Middle frontal gyrus (tissue), 1 donor: ENCODE measurements around the gene H2BK1.

Experiments
- DNase-seq: peaks from one replicate; pipeline ENCODE4 v3.0.0-alpha.2; 2015; ENCODE audit warnings: low spot score; ENCODE audit errors: extremely low spot score

Gene H2BK1

DNA sequence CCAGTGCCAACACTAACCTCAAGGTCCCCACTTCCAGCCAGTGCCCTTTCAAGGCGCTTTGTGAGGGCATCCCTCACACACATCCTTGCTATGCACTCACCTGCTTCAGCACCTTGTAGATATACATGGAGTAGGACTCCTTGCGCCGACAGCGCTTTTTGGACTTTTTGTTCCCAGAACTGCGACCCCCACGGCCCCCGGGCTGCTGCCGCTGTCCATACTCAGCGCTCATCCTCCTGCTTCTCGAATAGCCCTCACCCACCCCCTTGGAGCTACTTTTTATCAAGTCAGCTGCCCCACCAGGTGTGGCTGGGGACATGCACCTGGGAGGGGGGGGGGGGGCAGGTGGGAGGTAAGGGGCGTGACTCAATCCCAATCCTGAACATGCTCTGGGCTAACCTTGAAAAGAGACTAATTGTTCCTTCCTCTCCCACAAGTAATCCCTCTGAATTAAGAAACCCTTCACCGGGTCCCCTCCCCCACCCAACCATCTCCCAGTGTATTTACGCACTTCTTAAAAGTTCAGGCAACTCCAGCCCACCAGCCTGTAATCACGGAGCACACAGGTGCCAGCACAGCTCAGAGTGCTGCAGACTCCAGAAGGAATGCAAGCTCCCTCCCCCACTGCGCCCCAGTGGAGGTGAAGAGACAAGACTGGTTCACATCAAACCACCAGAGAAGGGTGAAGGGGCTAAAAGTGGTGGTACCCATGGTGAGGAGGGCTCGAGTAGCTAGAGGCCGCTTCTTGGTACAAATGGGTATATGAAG, at the start of gene H2BK1:
Gene H2BK1 (minus strand): TSS at position 402 of the 768 bp plus-strand sequence. CDS start 170 bp downstream, at position 232.
- DNase-seq = no peak

DNA sequence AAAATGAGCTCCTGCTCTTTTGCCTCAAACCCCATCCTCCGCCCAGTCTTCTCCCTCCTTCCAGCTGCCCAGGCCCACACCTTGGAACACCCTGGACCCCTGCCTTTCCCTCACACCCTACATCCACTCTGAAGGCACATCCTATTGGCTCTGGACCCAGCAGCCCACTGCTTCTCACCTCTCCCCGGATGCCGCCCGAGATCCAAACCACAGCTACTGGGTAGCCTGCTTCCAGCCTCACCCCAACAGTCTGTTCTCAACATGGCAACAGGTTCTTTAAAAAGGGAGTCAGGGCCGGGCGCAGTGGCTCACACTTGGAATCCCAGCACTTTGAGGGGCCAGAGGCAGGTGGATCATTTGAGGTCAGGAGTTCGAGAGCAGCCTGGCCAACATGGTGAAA, 47.7 kb upstream of the H2BK1 start:
- DNase-seq = no peak

DNA sequence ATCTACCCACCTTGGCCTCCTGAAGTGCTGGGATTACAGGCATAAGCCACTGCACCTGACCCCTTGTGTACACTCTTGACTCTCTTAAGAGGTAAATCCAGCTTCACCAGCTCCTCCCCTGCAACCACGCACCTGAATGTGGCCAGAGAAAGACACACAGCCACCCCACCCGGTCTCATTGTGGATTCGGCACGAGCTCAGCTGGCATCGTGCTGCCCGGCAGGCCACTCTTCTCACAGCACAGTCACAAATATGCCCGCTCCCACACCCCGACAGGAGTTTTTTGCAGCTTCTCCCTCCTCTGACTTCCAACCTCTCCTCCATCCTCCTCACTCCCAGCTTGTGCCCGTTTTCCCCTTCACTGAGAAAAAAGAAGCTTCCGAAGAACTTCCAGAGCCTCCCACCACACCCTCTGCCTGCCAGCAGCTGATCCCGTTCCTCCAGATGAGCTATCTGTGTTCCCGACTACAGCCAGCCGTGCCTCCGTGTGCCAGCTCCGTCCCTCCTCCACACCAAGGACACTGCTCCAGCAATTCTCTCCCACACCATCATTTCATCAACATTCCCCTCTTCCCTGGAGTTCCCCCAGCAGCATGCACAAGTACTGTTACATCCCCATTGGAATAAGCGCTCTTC, 46.2 kb upstream of the H2BK1 start:
- peak; percentile 36 for DNase-seq

DNA sequence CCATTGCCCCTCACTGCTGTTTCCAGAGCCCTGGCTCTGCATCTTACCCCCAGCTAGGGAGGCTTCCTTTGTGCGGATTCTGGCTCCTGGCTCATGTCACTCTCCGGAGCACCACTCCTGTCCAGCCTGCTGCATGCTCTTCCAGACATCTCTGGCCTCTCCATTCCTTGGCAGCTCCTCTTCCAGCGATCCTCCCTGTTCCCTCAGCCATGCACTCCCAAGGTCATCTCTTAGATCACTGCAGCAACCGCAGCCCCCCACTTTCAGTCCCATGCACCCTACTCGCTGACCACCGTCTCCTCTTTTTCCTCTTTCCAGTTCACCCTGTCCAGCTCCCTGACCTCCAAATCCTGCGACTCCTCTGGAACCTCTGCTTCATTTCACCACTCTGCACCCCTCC, 45.1 kb upstream of the H2BK1 start:
- no peak for DNase-seq

DNA sequence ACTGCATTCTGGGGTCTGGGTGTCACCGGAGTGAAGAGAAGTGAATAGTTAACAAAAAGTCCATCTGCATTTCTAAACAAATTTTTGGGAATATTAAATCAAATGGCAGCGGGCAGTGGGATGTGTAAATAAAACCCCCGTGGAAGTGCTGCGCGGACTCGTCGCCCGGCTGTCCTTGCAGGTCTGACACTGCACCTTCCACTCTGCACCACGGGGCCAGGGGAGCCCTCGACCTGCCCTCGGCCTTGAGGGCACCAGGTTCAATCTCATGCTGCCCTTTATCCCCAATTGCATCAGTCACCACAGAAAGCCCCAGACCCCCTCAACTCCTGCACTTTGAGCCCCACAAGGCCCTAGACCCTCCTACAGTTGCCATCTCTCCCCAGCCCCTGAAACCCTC, 44.6 kb upstream of the H2BK1 start:
- no peak for DNase-seq

DNA sequence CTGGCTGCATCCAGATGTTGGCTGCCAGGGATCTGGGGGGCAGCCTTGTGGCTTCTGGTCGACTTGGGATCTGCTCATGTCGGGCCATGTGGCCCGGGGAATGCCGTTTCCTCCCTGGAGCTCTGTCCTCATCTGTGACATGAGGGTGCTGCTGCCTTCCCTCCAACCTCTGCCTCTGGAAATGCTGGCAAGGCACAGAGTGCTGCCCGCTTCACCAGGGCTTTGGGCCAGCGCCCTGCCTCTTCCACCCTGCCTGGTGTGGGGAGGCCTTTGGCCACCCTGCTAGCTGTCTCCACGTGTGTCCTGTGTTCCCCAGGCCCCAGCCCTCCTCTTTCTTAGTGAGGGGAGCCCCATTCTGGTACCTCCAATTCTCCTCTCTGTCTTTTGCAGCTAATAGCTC, 44.0 kb upstream of the H2BK1 start:
- no peak for DNase-seq

DNA sequence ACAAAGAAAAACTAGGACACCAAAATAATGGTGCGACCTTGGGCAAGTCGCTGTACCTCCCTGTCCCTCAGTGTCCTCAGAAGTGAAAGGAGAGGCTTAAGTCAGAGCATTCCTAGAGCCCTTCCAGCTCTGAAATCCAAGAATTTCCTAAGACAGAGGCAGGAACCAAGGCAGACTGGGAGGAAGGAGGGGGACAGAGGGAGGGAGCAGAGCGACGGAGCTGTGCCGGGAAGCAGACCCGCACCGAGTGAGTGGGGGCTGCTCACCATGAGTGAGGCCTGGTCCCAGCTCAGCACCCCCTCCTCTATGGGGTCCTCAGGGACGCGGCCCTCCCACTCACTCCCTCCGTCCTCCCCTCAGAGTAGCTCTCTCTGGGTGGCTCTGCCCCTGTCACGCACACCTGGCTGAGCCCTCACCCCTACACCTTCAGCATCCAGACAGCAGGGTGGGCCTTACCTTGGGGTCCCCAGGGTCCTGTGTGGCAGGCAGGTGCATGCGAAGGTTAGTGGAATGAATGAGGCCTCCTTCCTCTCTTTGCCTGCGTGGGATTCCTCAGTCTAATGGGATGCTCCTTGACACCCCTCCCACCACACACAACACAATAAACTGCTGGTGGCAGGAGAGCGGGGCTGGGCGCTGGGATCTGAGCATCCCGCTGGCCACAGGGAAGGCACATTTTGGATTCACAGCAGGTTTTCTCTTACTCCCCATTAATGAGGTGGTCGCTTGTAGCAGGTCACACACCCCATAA, 42.8 kb upstream of the H2BK1 start:
- DNase-seq = no peak

DNA sequence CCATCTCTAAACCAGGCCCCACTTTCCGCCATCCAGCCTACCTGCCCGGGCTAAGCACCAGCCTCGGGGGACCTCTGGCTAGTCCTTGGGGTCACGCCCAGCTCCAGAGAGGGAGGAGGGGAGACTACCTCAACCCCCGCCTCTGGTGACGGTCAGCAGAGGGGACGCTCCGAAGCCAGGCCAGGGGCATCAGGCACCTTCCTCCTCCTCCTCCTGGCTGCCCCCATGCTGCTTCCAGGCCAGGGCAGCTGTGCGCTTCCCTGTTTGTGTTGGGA, 42.2 kb upstream of the H2BK1 start:
- no peak for DNase-seq

DNA sequence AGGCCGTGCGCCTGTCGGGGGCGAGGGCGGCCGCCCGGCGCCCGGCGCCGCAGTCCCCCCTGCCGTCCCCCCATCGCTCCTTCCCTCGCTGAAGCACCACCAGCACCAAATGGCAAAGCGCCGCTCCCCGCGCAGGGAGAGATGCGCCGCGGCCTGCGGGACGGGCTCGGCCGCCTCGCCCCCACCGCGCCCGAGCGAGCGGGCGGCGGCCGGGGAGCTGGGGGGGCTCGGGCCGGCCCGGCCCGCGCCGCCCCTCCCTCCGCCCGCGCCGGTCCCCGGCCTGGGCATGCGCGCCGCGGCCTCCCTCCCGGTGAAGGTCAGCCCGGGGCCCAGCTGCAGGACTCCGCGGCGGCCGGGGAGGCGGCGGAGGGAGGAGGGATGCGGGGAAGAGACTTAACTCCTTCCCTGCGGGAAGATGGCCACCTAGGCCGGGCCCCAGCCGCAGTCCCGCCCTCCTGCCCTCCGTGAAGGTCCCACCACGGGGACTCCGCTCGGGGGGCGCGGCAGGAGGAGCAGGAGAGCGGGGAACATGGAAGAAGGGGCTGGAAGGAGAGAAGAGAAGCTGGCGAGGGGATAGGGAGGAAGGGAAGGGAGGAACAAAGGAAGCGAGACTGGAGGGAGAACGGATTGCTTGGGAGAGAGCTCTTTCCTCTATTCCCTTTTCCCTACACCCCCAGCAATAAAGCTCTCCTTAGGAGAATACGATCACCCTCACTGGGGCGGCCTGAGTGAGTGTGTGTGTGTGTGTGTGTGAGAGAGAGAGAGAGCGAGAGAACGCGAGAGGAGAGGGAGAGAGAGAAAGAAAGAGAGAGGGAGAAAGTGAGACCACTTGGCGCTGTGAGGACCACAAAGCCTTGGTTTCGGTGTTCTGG, 41.6 kb upstream of the H2BK1 start:
- peak; percentile 58 for DNase-seq

DNA sequence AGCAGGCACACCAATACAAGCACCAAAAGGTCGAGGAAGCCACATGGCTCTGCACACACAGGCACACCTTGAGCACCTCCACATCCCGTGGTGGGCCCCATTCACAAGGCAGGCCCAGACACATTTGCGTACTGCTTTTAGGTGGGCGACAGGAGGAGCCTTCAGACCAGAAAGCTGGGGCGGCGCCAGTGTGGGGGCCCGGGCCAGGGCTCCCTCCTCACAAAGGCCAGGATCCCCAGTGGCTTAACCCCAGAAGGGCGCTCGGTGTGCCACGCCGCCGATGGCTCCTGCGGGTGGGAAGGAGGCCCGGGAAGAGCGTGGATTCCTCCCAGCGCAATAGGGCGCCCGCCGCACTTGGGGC, 41.0 kb upstream of the H2BK1 start:
- DNase-seq = no peak

DNA sequence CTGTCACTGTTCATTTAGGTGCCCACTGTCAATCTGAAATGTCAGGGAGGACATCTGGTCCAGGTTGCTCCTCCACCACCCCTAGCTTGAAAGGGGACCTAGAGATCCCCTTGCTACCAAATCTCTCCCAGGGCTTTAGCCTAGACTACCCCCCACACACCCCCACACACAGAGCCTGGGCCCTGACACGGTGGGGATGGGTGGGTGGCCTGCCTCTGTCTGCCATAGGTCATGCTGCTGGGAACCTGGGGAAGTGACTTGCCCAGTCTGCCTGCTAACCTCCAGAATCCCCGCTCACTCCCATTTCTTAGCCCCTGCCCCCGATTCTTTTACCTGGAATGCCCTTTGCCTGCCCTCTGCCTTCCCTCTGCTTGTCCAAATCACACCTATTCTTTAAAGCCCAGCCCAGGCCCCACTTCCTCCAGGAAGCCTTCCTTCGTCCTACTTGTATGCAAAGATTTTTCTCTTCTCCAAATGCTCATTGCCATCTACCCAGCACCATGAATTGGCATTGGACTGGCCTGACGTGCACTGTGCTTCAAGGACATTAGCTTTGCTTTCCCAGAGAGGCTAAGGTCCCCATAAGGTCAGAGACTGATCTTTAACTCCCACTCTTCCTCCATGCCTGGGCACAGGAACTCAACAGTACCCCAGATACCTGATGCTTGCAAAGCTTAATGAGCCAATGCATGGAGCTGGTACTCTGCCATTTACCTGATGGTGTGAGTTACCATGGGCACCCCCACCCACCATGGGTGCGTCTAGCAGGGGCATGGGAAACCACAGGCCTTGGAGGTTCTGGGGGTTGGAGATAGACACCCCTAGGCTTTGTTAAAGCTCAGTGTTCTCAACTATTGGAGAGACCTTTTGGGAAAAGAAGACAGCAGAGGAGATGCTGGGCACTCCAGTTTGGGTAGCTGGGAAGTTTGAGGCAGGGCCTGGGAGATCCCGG, 40.2 kb upstream of the H2BK1 start:
- DNase-seq = no peak

DNA sequence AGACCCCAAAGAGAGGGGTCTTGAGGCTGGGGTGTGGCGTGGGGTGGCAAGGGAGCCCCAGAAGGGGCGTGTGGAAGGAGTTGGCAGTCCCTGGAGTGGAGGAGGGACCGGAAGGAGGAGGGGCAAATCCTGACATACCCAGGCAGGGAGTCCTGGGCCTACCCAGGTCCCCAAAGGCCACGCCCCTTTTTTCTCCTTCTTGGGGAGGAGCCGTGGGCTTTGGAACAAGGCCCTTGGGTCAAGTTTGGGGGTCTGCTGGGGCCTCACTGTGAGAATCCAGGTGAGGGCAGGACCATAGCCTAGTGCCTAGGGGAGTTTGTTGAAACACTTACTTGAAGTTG, 39.4 kb upstream of the H2BK1 start:
- DNase-seq = no peak

DNA sequence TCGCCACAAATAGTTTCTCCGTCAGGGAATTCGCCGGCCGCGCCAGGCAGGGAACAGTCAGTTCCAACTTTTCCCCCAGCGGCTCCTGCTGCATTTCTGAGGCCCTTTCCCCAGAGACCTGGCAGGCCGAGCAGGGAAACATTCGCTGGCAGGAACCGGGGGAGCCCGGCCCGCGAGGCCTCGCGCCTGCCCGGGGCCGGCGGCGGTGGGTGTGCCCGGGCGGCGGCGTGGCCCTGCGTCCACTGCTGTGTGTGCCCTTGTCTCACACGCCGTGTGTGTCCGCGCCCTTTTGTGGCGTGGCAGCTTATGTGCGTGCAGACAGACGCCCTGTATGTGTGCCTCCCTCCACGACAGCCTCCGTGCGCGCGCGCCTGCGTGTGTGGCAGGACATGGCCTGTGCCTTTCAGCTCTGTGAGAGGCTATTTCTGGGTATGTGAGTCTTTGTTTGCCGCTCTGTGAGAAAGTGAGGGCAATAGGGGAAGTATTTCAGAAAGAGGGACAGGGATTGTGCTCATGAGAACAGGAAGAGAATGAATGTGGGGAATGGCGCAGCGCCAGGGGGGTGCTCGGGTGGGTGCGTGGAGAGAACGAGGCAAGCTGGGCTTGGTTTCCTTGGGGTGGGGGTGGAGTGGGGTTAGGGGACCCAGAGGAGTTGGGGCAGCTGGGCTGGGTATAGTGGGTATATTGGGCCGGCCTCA, 38.9 kb upstream of the H2BK1 start:
- no peak for DNase-seq

DNA sequence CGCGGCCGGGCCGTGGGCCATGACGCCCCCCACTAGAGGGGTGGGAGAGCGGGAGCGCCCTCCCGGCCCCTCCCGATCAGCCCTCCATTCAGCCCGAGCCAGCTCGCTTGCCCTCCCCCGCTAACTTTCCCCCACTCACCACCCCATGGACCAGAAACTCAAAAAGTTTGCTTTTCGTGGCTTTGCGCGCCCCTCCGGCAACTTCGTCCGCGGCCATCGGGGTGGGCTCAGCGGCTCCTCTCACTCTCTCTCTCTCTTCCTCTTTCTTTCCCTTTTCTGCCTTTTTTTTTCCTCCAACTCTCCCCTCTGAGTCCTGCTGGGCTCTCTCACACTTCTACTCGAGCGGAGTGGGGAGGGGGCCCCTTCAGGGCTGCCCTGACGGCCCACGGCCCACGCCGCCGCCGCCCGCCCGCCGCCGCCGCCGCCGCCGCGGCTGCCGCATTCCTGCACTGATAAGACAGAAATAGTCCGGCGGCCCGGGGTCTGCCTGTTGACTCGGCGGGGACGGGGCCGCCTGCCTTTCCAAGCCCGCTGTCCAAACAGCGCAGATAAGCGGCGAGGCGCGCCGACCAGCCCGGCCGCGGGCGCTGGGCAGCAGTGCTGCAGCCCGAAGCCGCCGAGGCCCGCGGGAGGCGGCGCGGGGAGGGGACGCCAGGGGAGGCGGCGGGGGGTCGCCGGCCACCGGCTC, 38.2 kb upstream of the H2BK1 start, which contains the start of gene SMARCD3:
Gene SMARCD3 (minus strand): TSS at position 349 of the 688 bp plus-strand sequence. CDS start 132 bp downstream, at position 217.
- no peak for DNase-seq

DNA sequence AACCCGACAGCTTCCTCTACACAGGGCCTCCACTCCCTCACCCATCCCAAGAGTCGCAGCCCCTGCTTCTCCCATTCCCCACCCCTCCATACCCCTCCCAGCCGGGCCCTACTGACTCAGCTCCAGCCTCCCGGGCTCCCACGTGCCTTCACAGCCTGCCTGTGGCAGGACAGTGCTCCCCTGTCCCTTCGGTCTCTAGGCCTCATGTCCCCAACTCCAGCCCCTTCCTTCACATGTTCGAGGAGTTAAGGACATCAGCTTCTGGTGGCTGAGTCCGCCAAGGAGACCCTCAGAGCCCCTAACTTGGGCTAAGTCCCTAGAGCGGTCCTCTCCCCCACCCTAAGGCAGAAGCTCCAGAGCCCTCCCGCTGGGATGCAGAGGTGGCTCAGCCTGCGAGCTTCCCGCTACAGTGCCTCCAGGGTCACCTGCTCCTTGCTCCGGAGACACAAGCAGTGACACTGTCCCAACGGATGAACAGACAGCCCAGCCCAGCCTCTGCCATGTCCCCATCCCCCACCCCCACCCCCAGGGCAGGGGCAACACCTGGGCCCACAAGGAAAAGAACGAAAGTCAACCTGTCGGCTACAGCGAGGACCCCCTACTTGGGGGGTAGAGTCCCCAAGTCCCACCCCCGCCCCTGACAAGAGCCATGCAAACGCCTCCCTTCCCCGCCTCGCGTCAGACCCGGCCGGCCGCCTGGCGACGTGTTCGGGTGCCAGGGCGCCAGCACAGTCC, 37.5 kb upstream of the H2BK1 start:
- no peak for DNase-seq

DNA sequence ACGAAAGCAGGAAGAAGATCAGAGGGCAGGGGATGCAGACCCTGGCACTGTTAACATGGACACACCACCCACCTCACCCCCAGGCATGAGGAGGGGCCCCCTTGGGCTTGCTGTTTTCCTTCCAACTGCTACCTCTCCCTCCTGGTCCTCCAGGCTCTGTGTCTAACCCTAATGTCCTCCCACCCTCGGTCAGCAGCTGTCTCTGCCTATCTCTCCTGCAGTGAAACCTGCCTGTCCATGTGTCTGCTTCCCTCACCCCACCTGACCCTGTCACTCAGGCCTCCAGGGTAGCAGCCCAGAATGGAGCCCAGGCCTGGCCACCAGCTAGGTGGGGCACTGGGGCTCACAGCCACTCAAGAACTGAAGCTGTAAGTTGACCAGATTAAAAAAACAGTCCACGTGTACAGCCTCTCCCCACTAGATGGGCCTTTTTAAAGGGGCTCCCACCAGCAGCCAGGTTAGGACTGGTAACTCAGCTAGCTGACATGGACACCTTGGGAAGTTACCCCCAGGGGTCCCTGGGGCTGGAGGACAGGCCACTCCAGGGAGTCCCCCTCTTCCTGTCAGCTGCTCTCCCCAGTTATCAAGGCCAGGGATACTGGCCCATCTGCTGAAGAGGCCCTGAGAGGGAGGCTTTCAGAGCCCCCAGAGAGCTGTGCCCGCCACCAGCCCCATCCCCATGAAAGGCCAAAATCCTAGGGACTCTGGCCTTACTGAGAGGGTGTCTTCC, 36.7 kb upstream of the H2BK1 start:
- no peak for DNase-seq

DNA sequence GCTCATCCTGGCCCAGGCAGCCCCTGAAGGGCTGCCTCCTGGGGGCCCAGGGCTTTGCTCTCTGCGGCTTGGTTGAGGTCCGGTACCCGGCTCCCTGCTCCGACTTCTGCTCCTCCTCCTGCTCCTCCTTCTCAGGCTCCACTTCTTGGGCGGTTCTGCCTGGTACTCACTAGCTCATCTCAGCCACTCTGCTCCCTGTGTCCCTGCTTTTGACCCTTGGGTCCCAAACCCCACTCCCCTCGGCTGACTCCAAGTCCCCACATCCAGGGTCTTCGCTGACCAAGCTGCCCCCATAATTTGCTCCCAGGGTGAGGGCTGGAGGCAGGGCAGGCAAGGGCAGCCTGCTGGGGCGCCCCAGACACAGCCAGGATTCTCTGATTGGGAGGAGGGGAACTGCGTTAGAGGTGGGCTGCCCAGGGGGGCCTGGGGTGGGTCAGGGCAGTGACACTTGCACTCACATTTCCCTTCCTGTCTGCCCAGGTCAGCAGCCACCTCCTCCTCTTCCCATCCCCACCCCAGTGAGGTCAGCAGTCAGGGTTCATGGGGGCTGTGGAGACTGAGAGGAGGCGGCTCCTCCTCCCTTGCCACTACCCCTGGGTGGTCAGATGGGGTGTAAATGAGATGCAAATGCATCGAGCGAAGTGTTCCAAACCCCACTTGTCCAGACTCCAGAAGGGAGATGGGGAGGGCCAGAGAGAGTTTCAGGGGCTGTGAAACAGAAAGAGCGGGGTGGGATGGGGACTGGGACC, 36.0 kb upstream of the H2BK1 start:
- no peak for DNase-seq
